ENCODE measurements around the gene BGN. TPM values are rescaled to one million over a fixed set of nuclear protein-coding genes. Genes with fewer than 3 reads are reported as not detected.

The BGN gene
- total RNA-seq, 1 experiment from 2014 or later, result 1.2 TPM

GRCh38 chrX:153455571-153455970 lies 39.2 kb upstream of the BGN start:
- Histone ChIP-seq H3K27me3 (ENCODE audit: insufficient read depth, low read length) (no peaks in the 10 kb centered on the region), H4K8ac (replicated peaks; ENCODE audit: insufficient read length, low read depth, low read length) (no peak overlapping the region), H4K91ac (ENCODE audit: insufficient read length, low read depth, low read length) (no peak overlapping the region), H4K5ac (ENCODE audit: insufficient read length, low read depth, low read length) (no peak overlapping the region), H3T11ph (ENCODE audit: low read length) (no peak overlapping the region), H2AK5ac (ENCODE audit: insufficient read length, low read length) (no peak overlapping the region), H3K79me1 (ENCODE audit: insufficient read depth, low read depth, low read length, poor library complexity, severe bottlenecking) (no peaks in the 10 kb centered on the region), H3K27ac (ENCODE audit: insufficient read length, low read depth, low read length) (no peak overlapping the region), H3K79me2 (ENCODE audit: insufficient read depth, low read length) (no peaks in the 10 kb centered on the region), H3K18ac (ENCODE audit: insufficient read length, low read depth, low read length) (no peak overlapping the region), H3K4me2 (ENCODE audit: insufficient read depth, insufficient read length, low read length) (no peak overlapping the region), H2BK5ac (ENCODE audit: insufficient read length, low read length) (no peak overlapping the region), H3K9me3 (ENCODE audit: control insufficient read depth, low read depth, low read length) (peaks cover 44% of the 10 kb centered on the region), H3K9ac (ENCODE audit: extremely low read depth, insufficient read length, low read length) (no peak overlapping the region), H3K23ac (ENCODE audit: insufficient read length, low read depth, low read length) (no peak overlapping the region), H3K4ac (ENCODE audit: low read depth, low read length) (no peak overlapping the region), H4K20me1 (ENCODE audit: control insufficient read depth, insufficient read depth, insufficient read length) (no peaks in the 10 kb centered on the region), H3K14ac (ENCODE audit: insufficient read depth, low read length) (no peak overlapping the region), H2BK12ac (ENCODE audit: insufficient read length, low read depth, low read length) (no peak overlapping the region), H3K4me1 (ENCODE audit: insufficient read depth, low read length) (no peaks in the 10 kb centered on the region), H2BK15ac (ENCODE audit: low read depth, low read length) (no peak overlapping the region), H2BK120ac (ENCODE audit: low read depth, low read length, poor library complexity, severe bottlenecking) (no peak overlapping the region), H3K56ac (ENCODE audit: insufficient read length, low read depth, low read length) (no peak overlapping the region), H2AFZ (ENCODE audit: low read length) (no peak overlapping the region), H3K23me2 (ENCODE audit: insufficient read length, low read depth, low read length, poor library complexity, severe bottlenecking) (no peaks in the 10 kb centered on the region), H2BK20ac (ENCODE audit: low read depth, low read length, poor library complexity, severe bottlenecking) (no peak overlapping the region)
- no peak for DNase-seq
- Mint-ChIP-seq H3K4me1 (no peaks in the 10 kb centered on the region), H3K27me3 (ENCODE audit: low read depth) (no peaks in the 10 kb centered on the region), H3K27ac (no peak overlapping the region), H3K36me3 (ENCODE audit: insufficient read depth in 1 of 3, low read depth in 3 of 3) (peaks cover 27 to 57% (median 38%) of the 10 kb centered on the region in 3 experiments), H3K4me3 (no peak overlapping the region), H3K9me3 (peaks cover 73 to 84% of the 10 kb centered on the region in 2 experiments)
- WGBS (ENCODE audit: extremely low coverage, insufficient read length, low lambda C conversion rate), result no CpG with 5 or more reads among the region's 16 CpGs
- TF ChIP-seq CTCF (conservative IDR thresholded peaks at IDR 0.05), result no peak
